NCI-H2196 treated with DMSO at 0.1 percent for 48 hours (cell line): Measurements from ENCODE around the gene UBE2L6.

Source experiments
- DNase-seq: peaks from one replicate; lab custom pipeline; 2025; ENCODE audit not compliant: unreplicated experiment; lab: John Stamatoyannopoulos, UW

The UBE2L6 gene

GRCh38 chr11:57501953-57502352 lies 65.5 kb downstream of the UBE2L6 start:
- no peak for DNase-seq
